Mammary epithelial cell (primary cell): ENCODE measurements around the gene LDLRAD4.

Source experiments
- EZH2 ChIP-seq: IDR thresholded peaks from 2 replicates; pipeline ENCODE4 v1.6.1; 2012; ENCODE audit warnings: low read length, inconsistent platforms, borderline replicate concordance
- TF ChIP-seq, protein P1 (sequence below), 2 donors: IDR thresholded peaks in 1 of 2; conservative IDR thresholded peaks in 1 of 2; 2 replicates each; pipeline ENCODE4 v1.5.1; 2011 to 2012; ENCODE audit warnings: inconsistent platforms in 2 of 2, low read length in 2 of 2, mild to moderate bottlenecking in 2 of 2, control low read depth in 1 of 2, low read depth in 1 of 2; ENCODE audit not compliant: insufficient read depth in 1 of 2; ENCODE audit errors: extremely low read depth in 1 of 2

DNA sequence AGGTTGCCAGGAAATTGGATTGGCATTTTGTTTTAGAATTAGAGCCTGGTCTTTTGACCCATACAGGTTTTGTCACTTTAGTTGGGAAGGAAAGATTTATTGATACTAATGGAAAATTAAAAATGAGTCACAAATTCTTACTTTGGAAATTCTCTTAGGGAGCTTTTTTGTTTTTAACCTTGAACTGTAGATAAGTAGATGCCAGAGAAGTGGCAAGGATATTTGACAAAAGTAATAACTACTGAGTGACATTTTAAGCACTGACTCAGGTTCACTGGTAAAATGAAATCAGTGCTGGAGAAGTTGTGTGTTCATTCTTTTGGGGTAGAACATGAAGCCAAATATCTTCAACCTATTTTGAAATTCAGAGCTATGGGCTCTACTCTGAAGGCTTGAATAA is 56.5 kb downstream of the LDLRAD4 start:
- TF ChIP-seq, protein P1, sequence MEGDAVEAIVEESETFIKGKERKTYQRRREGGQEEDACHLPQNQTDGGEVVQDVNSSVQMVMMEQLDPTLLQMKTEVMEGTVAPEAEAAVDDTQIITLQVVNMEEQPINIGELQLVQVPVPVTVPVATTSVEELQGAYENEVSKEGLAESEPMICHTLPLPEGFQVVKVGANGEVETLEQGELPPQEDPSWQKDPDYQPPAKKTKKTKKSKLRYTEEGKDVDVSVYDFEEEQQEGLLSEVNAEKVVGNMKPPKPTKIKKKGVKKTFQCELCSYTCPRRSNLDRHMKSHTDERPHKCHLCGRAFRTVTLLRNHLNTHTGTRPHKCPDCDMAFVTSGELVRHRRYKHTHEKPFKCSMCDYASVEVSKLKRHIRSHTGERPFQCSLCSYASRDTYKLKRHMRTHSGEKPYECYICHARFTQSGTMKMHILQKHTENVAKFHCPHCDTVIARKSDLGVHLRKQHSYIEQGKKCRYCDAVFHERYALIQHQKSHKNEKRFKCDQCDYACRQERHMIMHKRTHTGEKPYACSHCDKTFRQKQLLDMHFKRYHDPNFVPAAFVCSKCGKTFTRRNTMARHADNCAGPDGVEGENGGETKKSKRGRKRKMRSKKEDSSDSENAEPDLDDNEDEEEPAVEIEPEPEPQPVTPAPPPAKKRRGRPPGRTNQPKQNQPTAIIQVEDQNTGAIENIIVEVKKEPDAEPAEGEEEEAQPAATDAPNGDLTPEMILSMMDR (conservative IDR thresholded peaks at IDR 0.05 in 1 of 2, IDR thresholded peaks at IDR 0.05 in 1 of 2; ENCODE audit: extremely low read depth in 1 of 2, insufficient read depth in 1 of 2, low read depth in 1 of 2, low read length in 2 of 2), result no peak
- no peak for TF ChIP-seq EZH2
